Activated CD4-positive, alpha-beta memory T cell treated with anti-CD3 and anti-CD28 coated beads for 36 hours (primary cell): Measurements from ENCODE around the gene MPDU1. TPM values are rescaled to one million over a fixed set of nuclear protein-coding genes. Genes with fewer than 3 reads are reported as not detected.
A peak's percentile ranks its signal among the peaks of the same experiment; 100 is the strongest.

ENCODE experiments used
- CTCF ChIA-PET: fragments of 350-600 bp; sonication (Branson Sonifier 250); formaldehyde crosslinking; loops from one replicate; lab custom pipeline; 2021; ENCODE audit warnings: antibody characterized with exemption, inconsistent platforms; lab: Charles Lee
- POLR2A ChIA-PET: fragments of 350-600 bp; sonication (Branson Sonifier 250); formaldehyde crosslinking; loops from one replicate; lab custom pipeline; 2021; ENCODE audit warnings: antibody characterized with exemption; lab: Charles Lee
- DNase-seq: peaks from one replicate; pipeline ENCODE4 v3.0.0-alpha.2; 2020
- H3K27ac Mint-ChIP-seq: one replicate; pipeline ENCODE4 v1.8.0; 2021; ENCODE audit warnings: mixed read lengths
- H3K27me3 Mint-ChIP-seq: one replicate; pipeline ENCODE4 v1.8.0; 2021; ENCODE audit warnings: mixed read lengths
- H3K36me3 Mint-ChIP-seq: one replicate; pipeline ENCODE4 v1.8.0; 2021; ENCODE audit warnings: mixed read lengths
- H3K4me1 Mint-ChIP-seq: one replicate; pipeline ENCODE4 v1.8.0; 2021; ENCODE audit warnings: low read depth, mixed read lengths
- H3K4me3 Mint-ChIP-seq: one replicate; pipeline ENCODE4 v1.8.0; 2021; ENCODE audit warnings: mild to moderate bottlenecking, mixed read lengths
- H3K9me3 Mint-ChIP-seq: one replicate; pipeline ENCODE4 v1.8.0; 2021; ENCODE audit warnings: mixed read lengths
- intact Hi-C: fragments of 100-400 bp; cut with micrococcal nuclease; formaldehyde crosslinking; loops from one replicate; pipeline ENCODE4 v1.15.1; 2023
- total RNA-seq, 2 experiments: library from RNA; stranded (reverse); gene quantifications; one replicate each; pipeline ENCODE4 v1.2.3, GENCODE V29; 2021

Gene MPDU1
- total RNA-seq, 2 experiments from 2014 or later: 52.6 to 52.9 TPM

- no peaks in the 10 kb centered on the region for H3K27me3 Mint-ChIP-seq
- H3K4me3 Mint-ChIP-seq: no peak overlapping the region
- H3K4me1 Mint-ChIP-seq: peaks cover 50% of the 10 kb centered on the region
- H3K36me3 Mint-ChIP-seq: peaks cover 1% of the 10 kb centered on the region
- intact Hi-C loops: no loop called here
- POLR2A ChIA-PET: interaction anchor here (1.5 kb wide), 1 partner anchor 30 kb away, joined by 3 read pairs; the partner anchor contains the start of gene MPDU1
- CTCF ChIA-PET: interaction anchor here (1.1 to 2.3 kb wide), 4 partner anchors 7 to 197 kb away, joined by 3 to 17 read pairs (median 7); partner anchors contain the start of gene SENP3
- H3K27ac Mint-ChIP-seq: peak overlapping the region; percentile 88
- DNase-seq: no peak
- no peaks in the 10 kb centered on the region for H3K9me3 Mint-ChIP-seq
Observed at GRCh38 chr17:7553356-7553755, 30.3 kb upstream of the MPDU1 start.

- CTCF ChIA-PET: interaction anchor here (1.0 to 2.7 kb wide), 3 partner anchors 32 to 50 kb away, joined by 3 to 11 read pairs (median 3); no protein-coding TSS in a partner anchor
- no peaks in the 10 kb centered on the region for H3K9me3 Mint-ChIP-seq
- H3K27me3 Mint-ChIP-seq: no peaks in the 10 kb centered on the region
- peaks cover 46% of the 10 kb centered on the region for H3K4me1 Mint-ChIP-seq
- intact Hi-C loops: no loop called here
- H3K36me3 Mint-ChIP-seq: peaks cover 1% of the 10 kb centered on the region
- H3K27ac Mint-ChIP-seq: peak overlapping the region; percentile 40
- POLR2A ChIA-PET: interaction anchor here (0.8 kb wide), 1 partner anchor 29 kb away, joined by 3 read pairs; no protein-coding TSS in a partner anchor
- no peak overlapping the region for H3K4me3 Mint-ChIP-seq
- no peak for DNase-seq
Observed at GRCh38 chr17:7555320-7555948, 28.2 kb upstream of the MPDU1 start.

GRCh38 chr17:7556627-7557026 is 27.0 kb upstream of the MPDU1 start:
- H3K27ac Mint-ChIP-seq: no peak overlapping the region

GRCh38 chr17:7557147-7557764 is 26.4 kb upstream of the MPDU1 start:
- CTCF ChIA-PET: interaction anchor here (1.4 to 2.7 kb wide), 3 partner anchors 34 to 121 kb away, joined by 3 to 12 read pairs (median 11); no protein-coding TSS in a partner anchor

More at GRCh38 chr17:7556627-7557026, 27.0 kb upstream of the MPDU1 start:
- H3K27me3 Mint-ChIP-seq: no peaks in the 10 kb centered on the region
- H3K9me3 Mint-ChIP-seq: no peaks in the 10 kb centered on the region
- H3K36me3 Mint-ChIP-seq: peaks cover 3% of the 10 kb centered on the region
- H3K4me1 Mint-ChIP-seq: peaks cover 43% of the 10 kb centered on the region
- POLR2A ChIA-PET: no interaction called here
- no peak overlapping the region for H3K4me3 Mint-ChIP-seq
- CTCF ChIA-PET: interaction anchor here (0.6 to 2.7 kb wide), 2 partner anchors 33 to 34 kb away, joined by 3 to 11 read pairs; no protein-coding TSS in a partner anchor
- no peak for DNase-seq
- intact Hi-C loops: no loop called here

GRCh38 chr17:7557775-7558543 is 25.7 kb upstream of the MPDU1 start:
- H3K9me3 Mint-ChIP-seq: no peaks in the 10 kb centered on the region
- ChIA-PET POLR2A (interaction anchor here (0.6 to 1.3 kb wide), 2 partner anchors 16 to 187 kb away, joined by 3 read pairs; no protein-coding TSS in a partner anchor), CTCF (interaction anchor here (0.7 to 4.4 kb wide), 6 partner anchors 34 to 202 kb away, joined by 3 to 99 read pairs (median 7); no protein-coding TSS in a partner anchor)
- peaks cover 7% of the 10 kb centered on the region for H3K36me3 Mint-ChIP-seq
- H3K27ac Mint-ChIP-seq: no peak overlapping the region
- no peak for DNase-seq
- H3K4me1 Mint-ChIP-seq: peaks cover 39% of the 10 kb centered on the region
- intact Hi-C loops: no loop called here
- H3K27me3 Mint-ChIP-seq: no peaks in the 10 kb centered on the region
- no peak overlapping the region for H3K4me3 Mint-ChIP-seq

More at GRCh38 chr17:7557147-7557764, 26.4 kb upstream of the MPDU1 start:
- peaks cover 39% of the 10 kb centered on the region for H3K4me1 Mint-ChIP-seq
- intact Hi-C loops: no loop called here
- DNase-seq: no peak
- no peaks in the 10 kb centered on the region for H3K9me3 Mint-ChIP-seq
- peaks cover 3% of the 10 kb centered on the region for H3K36me3 Mint-ChIP-seq
- H3K27ac Mint-ChIP-seq: no peak overlapping the region
- H3K4me3 Mint-ChIP-seq: no peak overlapping the region
- POLR2A ChIA-PET: interaction anchor here (0.6 to 1.3 kb wide), 2 partner anchors 17 to 186 kb away, joined by 3 read pairs; no protein-coding TSS in a partner anchor
- H3K27me3 Mint-ChIP-seq: no peaks in the 10 kb centered on the region

- H3K27me3 Mint-ChIP-seq: no peaks in the 10 kb centered on the region
- ChIA-PET CTCF (interaction anchor here (0.7 to 4.4 kb wide), 7 partner anchors 10 to 280 kb away, joined by 3 to 99 read pairs (median 12); partner anchors contain the start of genes MPDU1, SOX15 and TNFSF12), POLR2A (no interaction called here)
- H3K36me3 Mint-ChIP-seq: peaks cover 7% of the 10 kb centered on the region
- intact Hi-C loops: no loop called here
- DNase-seq: no peak
- peaks cover 33% of the 10 kb centered on the region for H3K4me1 Mint-ChIP-seq
- H3K9me3 Mint-ChIP-seq: no peaks in the 10 kb centered on the region
- H3K4me3 Mint-ChIP-seq: no peak within 1 kb of the TSS
- no peak within 1 kb of the TSS for H3K27ac Mint-ChIP-seq
Observed at GRCh38 chr17:7558544-7559319, 24.9 kb upstream of the MPDU1 start, which contains the start of gene TNFSF13. Gene TNFSF13 (plus strand): TSS chr17:7558750. CDS start chr17:7559040, 290 bp downstream.

- ChIA-PET CTCF (interaction anchor here (0.6 to 4.4 kb wide), 42 partner anchors 7 to 320 kb away, joined by 3 to 148 read pairs (median 6); partner anchors contain the start of genes ACAP1, CD68, FXR2 and MPDU1), POLR2A (interaction anchor here (1.1 to 4.5 kb wide), 6 partner anchors 10 to 80 kb away, joined by 4 to 28 read pairs (median 6); partner anchors contain the start of genes MPDU1 and ZBTB4)
- intact Hi-C loops: loop anchor here (2.0 kb wide), 1 partner anchor 203 kb away; no protein-coding TSS in a partner anchor
- peaks cover 12% of the 10 kb centered on the region for H3K36me3 Mint-ChIP-seq
- no peaks in the 10 kb centered on the region for H3K9me3 Mint-ChIP-seq
- H3K4me1 Mint-ChIP-seq: peaks cover 37% of the 10 kb centered on the region
- peak overlapping the region; percentile 36 for H3K27ac Mint-ChIP-seq
- no peaks in the 10 kb centered on the region for H3K27me3 Mint-ChIP-seq
- DNase-seq: no peak
- no peak overlapping the region for H3K4me3 Mint-ChIP-seq
Observed at GRCh38 chr17:7559320-7560171, 24.1 kb upstream of the MPDU1 start.

- ChIA-PET POLR2A (interaction anchor here (0.6 to 4.5 kb wide), 16 partner anchors 8 to 231 kb away, joined by 3 to 28 read pairs (median 4); partner anchors contain the start of genes CD68, MPDU1, NEURL4 and POLR2A), CTCF (interaction anchor here (0.6 to 4.4 kb wide), 54 partner anchors 8 to 339 kb away, joined by 3 to 148 read pairs (median 5); partner anchors contain the start of genes ACAP1, CD68, FXR2 and MPDU1)
- Mint-ChIP-seq H3K36me3 (peaks cover 19% of the 10 kb centered on the region), H3K9me3 (no peaks in the 10 kb centered on the region), H3K4me3 (peak overlapping the region; percentile 91), H3K4me1 (peaks cover 34% of the 10 kb centered on the region), H3K27me3 (no peaks in the 10 kb centered on the region), H3K27ac (peak overlapping the region; percentile 91)
- peak; percentile 75 for DNase-seq
- intact Hi-C loops: loop anchor here (1.0 to 2.0 kb wide), 8 partner anchors 8 to 204 kb away; partner anchors contain the start of genes POLR2A and TMEM102
Observed at GRCh38 chr17:7560172-7561027, 23.3 kb upstream of the MPDU1 start.

GRCh38 chr17:7561028-7561575 is 22.6 kb upstream of the MPDU1 start:
- CTCF ChIA-PET: interaction anchor here (0.6 to 4.4 kb wide), 53 partner anchors 9 to 340 kb away, joined by 3 to 148 read pairs (median 5); partner anchors contain the start of genes ACAP1, CD68, FXR2 and MPDU1

More at GRCh38 chr17:7561028-7561575, 22.6 kb upstream of the MPDU1 start:
- intact Hi-C loops: loop anchor here (1.0 to 2.0 kb wide), 8 partner anchors 9 to 204 kb away; partner anchors contain the start of genes POLR2A and TMEM102
- Mint-ChIP-seq H3K4me3 (peak overlapping the region; percentile 91), H3K27me3 (no peaks in the 10 kb centered on the region), H3K36me3 (peaks cover 23% of the 10 kb centered on the region), H3K27ac (peak overlapping the region; percentile 91), H3K4me1 (peaks cover 32% of the 10 kb centered on the region), H3K9me3 (no peaks in the 10 kb centered on the region)
- DNase-seq: peak; percentile 92
- POLR2A ChIA-PET: interaction anchor here (0.6 to 4.5 kb wide), 15 partner anchors 9 to 231 kb away, joined by 3 to 28 read pairs (median 4); partner anchors contain the start of genes CD68, MPDU1, NEURL4 and POLR2A
